ENCODE data around the gene KIRREL3.

The KIRREL3 gene

DNA sequence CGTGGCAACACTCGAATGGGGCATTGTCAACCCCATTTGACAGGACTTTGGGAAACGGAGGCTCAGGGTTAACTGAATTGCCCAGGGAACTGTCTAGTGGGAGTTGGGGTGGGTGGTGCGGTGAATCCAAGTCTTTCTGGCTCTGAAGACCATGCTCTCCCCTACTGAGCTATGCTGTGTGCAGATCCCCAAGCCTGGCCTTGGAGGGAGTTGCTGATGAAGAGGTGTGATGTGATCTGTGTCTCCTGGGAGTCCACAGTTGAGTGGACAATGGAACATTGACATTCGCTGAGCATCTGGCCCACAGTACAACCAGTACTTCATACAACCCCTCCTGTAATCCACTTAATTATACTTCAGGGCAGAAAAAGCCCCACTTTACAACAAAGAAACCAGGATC is 472.9 kb downstream of the KIRREL3 start:
- DNase-seq (ENCODE audit: low spot score): no peak

GRCh38 chr11:126526471-126526870 is 474.1 kb downstream of the KIRREL3 start:
- no peak for DNase-seq (ENCODE audit: low spot score)

GRCh38 chr11:126525702-126526101 is 474.9 kb downstream of the KIRREL3 start:
- DNase-seq (ENCODE audit: low spot score): no peak

- DNase-seq (ENCODE audit: low spot score): no peak
Observed at GRCh38 chr11:126525216-126525615, 475.4 kb downstream of the KIRREL3 start.

GRCh38 chr11:126523441-126524205 is 476.9 kb downstream of the KIRREL3 start:
- DNase-seq (ENCODE audit: low spot score): no peak

GRCh38 chr11:126522606-126523005 is 478.0 kb downstream of the KIRREL3 start:
- DNase-seq (ENCODE audit: low spot score): no peak

DNA sequence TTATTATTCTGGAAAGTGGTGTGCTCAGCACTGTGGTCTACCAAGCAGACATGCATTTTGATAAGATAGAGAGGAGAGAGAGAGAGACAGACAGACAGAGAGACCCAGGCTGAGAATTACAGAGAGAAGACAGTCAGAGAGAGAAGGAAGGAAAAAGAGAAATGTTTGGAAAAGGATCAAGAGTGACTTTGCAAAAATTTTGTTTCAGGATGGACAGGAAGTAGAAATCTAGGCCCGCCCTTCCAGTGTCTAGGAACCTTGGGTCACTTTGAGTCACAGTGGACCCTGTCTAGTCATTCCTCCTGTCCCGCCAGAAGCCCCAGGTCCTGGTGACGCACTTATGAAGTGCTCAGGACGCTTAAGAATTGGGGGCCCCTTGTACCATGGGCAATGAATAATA is 478.4 kb downstream of the KIRREL3 start:
- no peak for DNase-seq (ENCODE audit: low spot score)

GRCh38 chr11:126521196-126521595 is 479.4 kb downstream of the KIRREL3 start:
- DNase-seq (ENCODE audit: low spot score): no peak

DNA sequence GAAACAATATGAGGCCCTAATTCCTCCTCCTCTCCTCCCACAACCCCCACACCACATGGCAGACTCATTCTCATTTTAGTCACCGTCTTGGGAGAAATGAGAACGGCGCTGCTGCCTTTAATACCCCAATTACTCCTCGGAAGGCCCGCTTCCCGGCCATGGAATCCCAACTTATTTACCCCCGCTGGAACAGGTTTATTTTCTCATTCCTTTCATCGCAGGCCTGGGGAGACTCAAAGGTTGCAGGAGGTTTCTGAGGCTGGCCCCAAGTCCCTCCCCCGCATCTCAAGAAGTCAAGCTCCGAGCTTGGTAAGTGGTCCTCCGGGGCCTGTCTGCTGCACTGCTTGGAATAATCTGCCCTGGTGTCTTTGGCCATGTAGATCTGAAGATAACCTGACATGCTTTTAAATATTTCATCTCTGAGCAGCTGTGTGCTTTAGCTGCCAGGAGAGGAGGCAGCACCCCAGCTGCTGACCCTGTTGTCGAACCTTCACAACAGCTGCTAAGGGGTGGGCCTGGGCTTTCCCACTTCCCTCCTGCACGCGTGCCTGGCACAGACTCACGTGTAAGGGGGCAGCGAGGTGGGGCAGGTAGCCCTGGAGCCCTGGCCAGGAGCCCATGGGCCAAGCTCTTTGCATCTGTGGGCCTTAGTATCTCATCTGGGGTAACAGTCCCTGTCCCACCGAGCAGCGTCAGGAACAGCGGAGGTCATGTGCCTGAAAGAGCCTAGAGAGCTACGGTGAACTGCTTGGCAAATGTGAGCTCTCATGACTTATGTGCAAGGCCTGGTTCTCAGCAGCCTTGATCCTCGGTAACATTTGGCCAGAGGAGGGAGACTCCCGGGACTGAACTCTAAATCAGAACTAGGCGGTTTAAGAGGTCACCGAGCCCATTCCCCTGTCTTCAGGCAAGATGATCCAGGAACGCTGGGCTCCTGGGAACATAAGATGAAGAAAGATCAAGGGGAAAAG is 480.5 kb downstream of the KIRREL3 start:
- no peak for DNase-seq (ENCODE audit: low spot score)

DNA sequence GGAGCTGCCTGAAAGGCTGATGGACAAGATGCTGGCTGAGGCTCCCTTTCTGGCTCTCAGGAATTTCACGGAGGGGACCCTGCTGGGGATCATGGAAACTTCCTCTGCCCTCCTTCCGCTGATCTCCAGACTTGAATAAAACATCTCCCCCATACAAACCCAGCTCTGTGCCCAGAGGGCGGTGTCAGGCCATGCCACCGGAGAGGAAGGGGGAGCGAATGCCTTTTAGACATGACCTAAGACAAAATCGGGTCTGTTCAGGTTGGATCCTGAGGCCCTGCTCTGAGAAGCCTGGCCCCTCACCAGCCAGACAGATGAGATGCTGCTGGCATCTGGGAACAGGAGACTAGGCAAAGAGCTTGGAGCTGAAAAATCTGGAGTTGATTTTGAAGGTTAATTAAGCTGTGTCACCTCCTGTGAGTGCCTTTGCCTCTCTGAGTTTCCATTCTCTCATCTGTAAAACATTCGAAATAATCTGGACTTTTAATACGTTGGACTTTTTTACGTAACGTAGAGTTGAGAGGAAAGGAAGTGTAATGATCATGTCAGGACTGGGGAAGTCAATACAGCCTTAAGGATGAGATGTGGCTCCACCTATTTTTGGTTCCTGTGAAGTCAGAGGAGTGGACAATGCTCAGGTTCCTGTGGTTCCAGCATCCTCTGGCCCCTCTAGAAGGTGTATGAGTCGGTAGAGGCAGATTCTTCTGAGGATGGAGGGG is 481.4 kb downstream of the KIRREL3 start:
- no peak for DNase-seq (ENCODE audit: low spot score)

DNA sequence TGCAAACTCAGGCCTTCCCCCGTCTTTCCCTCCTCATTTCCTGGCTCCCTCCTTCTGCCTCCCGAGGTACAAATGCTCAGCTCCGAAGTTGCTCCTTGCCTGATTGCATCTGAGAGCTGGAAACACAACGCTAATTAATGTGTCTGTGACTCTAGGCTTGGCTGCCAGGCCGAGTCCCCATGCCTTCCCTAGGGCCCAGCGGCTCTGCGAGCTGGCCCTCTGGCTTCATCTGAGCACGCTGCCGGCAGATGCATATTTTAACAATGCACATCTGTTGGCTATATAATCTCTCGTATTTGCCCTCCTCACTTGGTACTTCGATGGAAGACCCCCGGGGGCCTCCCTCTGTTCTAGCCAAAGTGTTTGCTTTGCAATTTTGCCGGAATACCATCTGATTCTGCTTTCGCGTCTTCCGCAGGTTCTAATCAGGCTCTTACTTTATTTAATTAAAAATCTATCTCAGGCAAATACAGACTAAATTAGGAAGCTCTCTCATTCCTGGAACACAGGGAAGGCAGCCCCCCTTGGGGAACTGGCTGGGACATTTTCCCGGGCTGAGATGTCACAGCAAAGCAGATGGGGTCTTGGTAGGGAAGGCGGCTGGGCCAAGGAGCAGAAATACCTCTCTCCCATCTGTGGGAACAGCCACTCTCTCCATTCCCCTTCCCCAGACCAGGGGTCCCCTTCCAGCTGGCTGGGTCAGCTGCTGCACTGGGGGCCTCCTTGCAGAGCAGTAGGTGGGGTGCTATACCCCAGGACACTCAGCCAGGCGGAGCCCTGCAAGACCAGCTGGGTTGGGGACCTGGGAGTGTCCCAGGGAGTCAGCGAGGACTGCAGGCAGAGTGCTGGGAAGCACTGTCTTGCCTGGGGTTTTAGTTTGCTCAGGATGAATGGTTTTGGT is 482.2 kb downstream of the KIRREL3 start:
- DNase-seq (ENCODE audit: low spot score): no peak

GRCh38 chr11:126515501-126515900 is 485.1 kb downstream of the KIRREL3 start:
- no peak for DNase-seq (ENCODE audit: low spot score)

DNA sequence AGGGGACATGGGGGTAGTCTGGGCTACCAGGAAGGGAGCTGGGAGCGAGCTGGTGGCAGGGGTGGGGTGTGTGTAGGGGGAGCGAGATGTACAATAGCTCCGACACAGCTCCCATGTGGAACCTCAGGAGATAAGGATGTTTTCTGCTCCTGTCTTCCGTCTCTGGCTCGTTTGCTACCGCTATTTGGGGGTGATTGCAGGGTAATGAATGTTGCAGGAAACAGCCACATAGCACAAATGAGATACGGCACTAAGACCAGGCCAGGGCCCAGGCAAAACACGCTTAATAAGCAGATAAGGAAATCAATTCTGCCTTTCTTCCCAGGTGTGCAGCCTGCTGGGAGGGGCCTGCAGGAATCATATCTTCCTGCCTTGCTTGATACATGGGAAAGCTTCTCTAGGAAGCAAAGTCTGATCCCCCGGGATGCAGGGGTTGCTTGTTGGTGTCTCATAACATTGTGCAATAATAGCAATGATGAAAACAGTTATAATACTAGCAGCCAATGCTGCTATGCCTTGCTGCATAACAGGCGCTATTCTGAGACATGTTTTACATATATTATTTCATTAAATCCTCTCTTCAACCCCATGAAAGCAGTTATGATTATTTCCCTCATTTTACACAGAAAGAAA is 486.4 kb downstream of the KIRREL3 start:
- DNase-seq (ENCODE audit: low spot score): no peak

GRCh38 chr11:126512741-126513715 is 487.5 kb downstream of the KIRREL3 start:
- DNase-seq (ENCODE audit: low spot score): no peak

- no peak for DNase-seq (ENCODE audit: low spot score)
Observed at GRCh38 chr11:126512251-126512650, 488.3 kb downstream of the KIRREL3 start.

- DNase-seq (ENCODE audit: low spot score): no peak
Observed at GRCh38 chr11:126511475-126512115, 489.0 kb downstream of the KIRREL3 start.

DNA sequence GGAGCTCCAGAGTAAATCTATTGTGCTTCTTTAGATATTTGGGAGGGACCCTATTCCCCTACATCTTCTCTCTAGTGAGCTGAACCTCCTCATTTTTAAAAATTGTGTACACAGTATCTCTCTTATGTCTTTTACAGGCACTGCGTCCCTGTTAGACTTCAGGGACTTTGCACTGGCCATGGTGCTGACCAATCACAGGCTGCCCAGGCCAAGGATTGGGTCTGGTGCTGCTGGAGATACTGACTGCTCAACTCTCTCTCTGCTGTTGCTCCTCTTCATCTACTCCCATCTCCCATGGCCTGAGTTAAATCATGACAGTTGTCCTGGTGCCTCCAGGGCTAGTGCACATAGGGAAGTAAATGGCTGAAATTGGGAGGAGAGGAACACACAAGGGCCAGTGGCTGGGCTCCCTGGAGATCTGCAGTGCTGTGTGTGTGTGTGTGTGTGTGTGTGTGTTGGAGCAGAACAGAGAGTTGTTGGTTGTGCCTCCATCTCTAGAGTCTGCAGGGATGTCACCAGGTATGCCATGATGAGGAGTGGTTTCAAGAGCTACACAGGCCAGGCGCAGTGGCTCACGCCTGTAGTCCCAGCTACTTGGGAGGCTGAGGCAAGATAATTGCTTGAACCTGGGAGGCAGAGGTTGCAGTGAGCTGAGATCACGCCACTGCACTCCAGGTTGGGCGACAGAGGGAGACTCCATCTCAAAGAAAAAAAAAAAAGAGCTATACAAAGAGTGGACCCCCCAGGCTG is 489.8 kb downstream of the KIRREL3 start:
- no peak for DNase-seq (ENCODE audit: low spot score)

GRCh38 chr11:126507646-126508045 is 492.9 kb downstream of the KIRREL3 start:
- no peak for DNase-seq (ENCODE audit: low spot score)

Data from activated CD4-positive, alpha-beta T cell treated with anti-CD3 and anti-CD28 coated beads, Interleukin-2, Interleukin-4, amounts not matched to agents 100 ng/mL and 50 ng/mL, durations not matched to agents 16 hours and 8 hours (primary cell).